HUES6 (cell line): ENCODE data around the gene SLC25A33.
"Not testable (repeated sequence)": the region's sequence is repeated elsewhere in the genome, so short reads cannot be mapped to it uniquely, and the experiment has no call there.

ENCODE experiments used
- H3K27ac ChIP-seq: 2 replicates; pipeline ENCODE4 v1.7.0; 2013; ENCODE audit warnings: low read depth, mild to moderate bottlenecking, low read length, inconsistent platforms
- H3K27me3 ChIP-seq: 2 replicates; pipeline ENCODE4 v1.6.1; 2013; ENCODE audit warnings: low read length; ENCODE audit not compliant: control insufficient read depth, insufficient read depth
- H3K36me3 ChIP-seq: 2 replicates; pipeline ENCODE4 v1.6.1; 2013; ENCODE audit warnings: low read length; ENCODE audit not compliant: control insufficient read depth, insufficient read depth
- H3K4me1 ChIP-seq: 2 replicates; pipeline ENCODE4 v1.6.1; 2013; ENCODE audit warnings: low read length; ENCODE audit not compliant: control insufficient read depth, insufficient read depth
- H3K4me3 ChIP-seq: 2 replicates; pipeline ENCODE4 v1.5.1; 2013; ENCODE audit warnings: low read depth, low read length
- H3K9ac ChIP-seq: one replicate; pipeline ENCODE4 v1.6.1; 2013; ENCODE audit warnings: mild to moderate bottlenecking, low read length
- H3K9me3 ChIP-seq: 2 replicates; pipeline ENCODE4 v1.6.1; 2013; ENCODE audit warnings: low read depth, low read length; ENCODE audit not compliant: control insufficient read depth, insufficient read depth

Gene SLC25A33

DNA sequence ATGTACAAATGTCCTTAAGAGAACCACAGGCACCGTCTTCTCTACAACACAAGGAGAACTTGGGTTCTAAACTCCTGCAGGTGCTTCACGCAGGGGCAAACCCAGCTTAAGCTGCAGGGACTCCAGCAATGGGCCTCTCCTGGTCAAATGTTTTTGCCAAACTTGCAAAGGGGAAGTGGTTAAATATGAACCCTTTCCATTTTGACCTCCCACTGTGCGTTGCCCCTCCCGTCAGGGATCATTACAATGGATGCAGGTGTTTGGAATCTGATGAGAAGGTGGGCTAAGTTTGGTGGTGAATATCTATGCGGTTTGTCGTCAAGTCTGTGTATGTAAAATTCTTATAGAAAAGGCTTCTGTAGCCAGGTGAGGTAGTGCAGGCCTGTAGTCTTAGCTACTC, 29.1 kb upstream of the SLC25A33 start:
- H3K27me3 ChIP-seq: no peaks in the 10 kb centered on the region
- no peak overlapping the region for H3K9ac ChIP-seq
- no peaks in the 10 kb centered on the region for H3K9me3 ChIP-seq
- H3K36me3 ChIP-seq: no peaks in the 10 kb centered on the region
- H3K27ac ChIP-seq: no peak overlapping the region
- H3K4me3 ChIP-seq: no peak overlapping the region
- H3K4me1 ChIP-seq: no peaks in the 10 kb centered on the region

DNA sequence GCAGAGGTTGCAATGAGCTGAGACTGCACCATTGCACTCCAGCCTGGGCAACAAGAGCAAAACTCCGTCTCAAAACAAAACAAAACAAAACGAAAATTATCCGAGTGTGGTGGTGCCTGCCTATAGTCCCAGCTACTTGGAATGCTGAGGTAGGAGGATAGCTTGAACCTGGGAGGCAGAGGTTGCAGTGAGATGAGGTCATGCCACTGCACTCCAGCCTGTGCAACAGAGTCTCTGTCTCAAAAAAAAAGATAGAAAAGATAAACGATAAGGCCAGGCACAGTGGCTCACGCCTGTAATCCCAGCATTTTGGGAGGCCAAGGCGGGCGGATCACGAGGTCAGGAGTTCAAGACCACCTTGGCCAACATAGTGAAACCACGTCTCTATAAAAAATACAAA, 23.7 kb upstream of the SLC25A33 start:
- H3K4me1 ChIP-seq, H3K27ac ChIP-seq, H3K36me3 ChIP-seq, H3K9ac ChIP-seq, H3K27me3 ChIP-seq, H3K4me3 ChIP-seq, H3K9me3 ChIP-seq: not testable (repeated sequence)

DNA sequence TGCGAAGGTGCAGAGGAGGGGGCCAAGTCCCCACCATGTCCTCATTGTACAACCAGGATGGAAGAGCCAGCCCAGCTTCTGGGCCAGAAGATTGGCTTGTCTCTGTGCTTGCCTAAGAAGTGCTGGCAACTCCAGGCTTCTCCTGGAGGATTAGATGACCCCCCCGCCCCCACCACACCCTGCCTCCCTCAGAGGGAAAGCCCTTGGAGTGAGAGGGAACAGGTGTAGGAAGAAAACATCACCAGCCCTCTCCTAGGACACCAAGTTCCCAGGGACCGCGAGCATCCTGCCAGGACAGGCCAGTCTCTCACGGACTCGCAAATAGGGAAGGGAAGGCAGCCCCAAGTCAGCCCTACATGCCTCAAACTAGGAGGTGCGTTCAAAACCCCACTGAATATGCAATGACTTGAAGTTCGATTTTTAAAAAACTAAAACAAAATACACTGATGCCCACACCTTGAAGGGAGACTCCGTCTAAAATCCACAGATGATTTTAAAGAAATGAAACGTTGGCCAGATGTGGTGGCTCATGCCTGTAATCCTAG, 20.7 kb upstream of the SLC25A33 start:
- H3K4me1 ChIP-seq: peaks cover 2% of the 10 kb centered on the region; the same call in 1 of the 2 replicates
- H3K27me3 ChIP-seq: no peaks in the 10 kb centered on the region
- H3K36me3 ChIP-seq: no peaks in the 10 kb centered on the region
- no peak overlapping the region for H3K4me3 ChIP-seq
- no peak overlapping the region for H3K27ac ChIP-seq
- no peak overlapping the region for H3K9ac ChIP-seq
- H3K9me3 ChIP-seq: no peaks in the 10 kb centered on the region

DNA sequence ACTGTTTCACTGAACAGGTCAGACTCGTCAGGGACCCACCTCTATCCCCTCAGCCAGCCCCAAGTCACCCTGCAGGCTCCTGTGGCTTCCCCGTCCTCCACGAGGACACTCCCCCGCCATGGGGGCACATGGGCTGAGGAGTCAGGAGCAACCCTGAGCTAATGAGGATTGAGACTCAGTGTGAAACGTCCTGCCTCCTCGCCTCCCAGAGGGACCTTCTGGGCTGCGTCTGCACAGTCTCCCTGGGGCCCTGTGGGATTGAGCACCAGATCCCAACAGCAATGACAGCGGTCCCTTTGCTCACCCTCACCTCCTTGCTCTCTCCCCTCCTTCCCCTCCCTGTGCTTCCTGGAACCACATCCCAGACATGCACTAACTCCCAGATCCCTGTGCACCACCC, 18.9 kb upstream of the SLC25A33 start:
- no peaks in the 10 kb centered on the region for H3K27me3 ChIP-seq
- no peaks in the 10 kb centered on the region for H3K9me3 ChIP-seq
- no peaks in the 10 kb centered on the region for H3K36me3 ChIP-seq
- no peak overlapping the region for H3K9ac ChIP-seq
- H3K4me3 ChIP-seq: no peak overlapping the region
- no peak overlapping the region for H3K27ac ChIP-seq
- H3K4me1 ChIP-seq: peaks cover 2% of the 10 kb centered on the region; the same call in 1 of the 2 replicates

DNA sequence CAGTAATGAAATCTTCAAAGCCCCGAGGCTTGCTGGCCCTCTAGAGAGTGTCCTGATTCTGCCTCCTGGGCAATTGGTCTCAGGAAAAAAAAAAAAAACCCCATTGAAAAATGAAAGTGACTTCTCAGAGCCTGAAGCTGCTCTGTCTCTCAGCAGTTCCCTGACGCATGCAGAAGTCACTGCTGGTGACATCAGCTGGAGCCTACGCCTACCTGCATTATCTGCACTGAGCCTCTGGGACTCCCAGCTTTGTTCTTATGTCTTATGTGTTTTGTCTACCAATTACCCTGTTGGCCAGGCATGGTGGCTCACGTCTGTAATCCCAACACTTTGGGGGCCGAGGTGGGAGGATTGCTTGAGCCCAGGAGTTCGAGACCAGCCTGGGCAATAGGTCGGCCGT, 10.1 kb upstream of the SLC25A33 start:
- Histone ChIP-seq H3K4me3 (no peak overlapping the region), H3K9me3 (no peaks in the 10 kb centered on the region), H3K4me1 (no peaks in the 10 kb centered on the region), H3K36me3 (no peaks in the 10 kb centered on the region), H3K27me3 (no peaks in the 10 kb centered on the region), H3K9ac (no peak overlapping the region), H3K27ac (no peak overlapping the region)

DNA sequence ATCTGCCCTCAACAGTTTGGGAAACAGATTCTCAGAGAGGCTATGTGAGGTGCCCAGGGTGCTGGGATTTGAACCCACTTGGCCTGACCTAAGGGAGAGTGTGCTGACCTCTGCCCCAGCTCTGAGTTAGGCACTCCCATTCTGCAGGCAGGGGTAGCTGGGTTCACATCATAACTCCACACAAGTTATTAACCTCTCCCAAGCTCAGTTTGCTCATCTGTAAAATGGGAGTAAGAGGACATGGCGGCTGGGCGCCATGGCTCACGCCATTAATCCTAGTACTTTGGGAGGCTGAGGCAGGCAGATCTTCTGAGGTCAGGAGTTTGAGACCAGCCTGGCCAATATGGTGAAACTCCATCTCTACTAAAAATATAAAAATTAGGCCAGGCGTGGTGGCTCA, 8.9 kb upstream of the SLC25A33 start:
- H3K27ac ChIP-seq: no peak overlapping the region
- no peaks in the 10 kb centered on the region for H3K27me3 ChIP-seq
- H3K9me3 ChIP-seq: no peaks in the 10 kb centered on the region
- no peak overlapping the region for H3K9ac ChIP-seq
- no peaks in the 10 kb centered on the region for H3K4me1 ChIP-seq
- no peak overlapping the region for H3K4me3 ChIP-seq
- no peaks in the 10 kb centered on the region for H3K36me3 ChIP-seq

DNA sequence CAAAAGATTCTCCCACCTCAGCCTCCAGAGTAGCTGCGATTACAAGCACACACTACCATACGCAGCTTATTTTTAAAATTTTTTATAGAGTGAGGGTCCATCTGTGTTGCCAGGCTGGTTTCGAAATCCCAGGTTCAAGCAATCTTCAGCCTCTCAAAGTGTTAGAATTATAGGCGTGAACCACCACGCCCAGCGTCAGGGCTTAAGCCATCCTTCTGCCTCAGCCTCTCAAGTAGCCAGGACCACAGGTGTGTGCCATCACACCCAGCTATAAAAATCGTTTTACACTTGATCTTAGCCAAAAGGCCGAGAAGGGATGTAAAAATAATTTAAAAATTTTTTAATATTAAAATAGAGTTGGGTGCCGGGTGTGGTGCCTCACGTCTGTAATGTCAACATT, 4.3 kb upstream of the SLC25A33 start:
- Histone ChIP-seq H3K36me3 (no peaks in the 10 kb centered on the region), H3K4me3 (no peak overlapping the region), H3K27me3 (no peaks in the 10 kb centered on the region), H3K4me1 (peaks cover 13% of the 10 kb centered on the region), H3K9ac (no peak overlapping the region), H3K27ac (no peak overlapping the region), H3K9me3 (no peaks in the 10 kb centered on the region)

DNA sequence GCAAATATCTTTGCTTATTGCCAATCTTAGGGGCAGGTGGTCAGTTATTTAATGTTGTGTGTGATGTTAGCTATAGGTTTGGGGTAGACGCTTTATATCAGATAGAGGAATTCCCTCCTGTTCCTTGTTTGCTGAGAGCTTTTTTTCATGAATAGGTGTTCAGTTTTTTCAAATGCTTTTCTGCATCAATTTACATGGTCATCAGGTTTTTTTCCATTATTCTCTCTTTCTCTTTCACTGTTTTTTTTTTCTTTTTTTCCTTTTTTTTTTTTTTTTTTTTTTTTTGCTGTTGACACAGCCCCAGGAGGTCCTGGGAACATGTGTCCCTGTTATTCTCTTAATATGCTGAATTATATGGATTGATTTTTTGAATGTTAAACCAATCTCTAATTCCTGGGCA, 3.0 kb upstream of the SLC25A33 start:
- H3K9me3 ChIP-seq: no peaks in the 10 kb centered on the region
- H3K27ac ChIP-seq: no peak overlapping the region
- H3K36me3 ChIP-seq: no peaks in the 10 kb centered on the region
- H3K4me1 ChIP-seq: peaks cover 18% of the 10 kb centered on the region
- H3K9ac ChIP-seq: no peak overlapping the region
- H3K4me3 ChIP-seq: no peak overlapping the region
- peaks cover 4% of the 10 kb centered on the region; the same call in 1 of the 2 replicates for H3K27me3 ChIP-seq

DNA sequence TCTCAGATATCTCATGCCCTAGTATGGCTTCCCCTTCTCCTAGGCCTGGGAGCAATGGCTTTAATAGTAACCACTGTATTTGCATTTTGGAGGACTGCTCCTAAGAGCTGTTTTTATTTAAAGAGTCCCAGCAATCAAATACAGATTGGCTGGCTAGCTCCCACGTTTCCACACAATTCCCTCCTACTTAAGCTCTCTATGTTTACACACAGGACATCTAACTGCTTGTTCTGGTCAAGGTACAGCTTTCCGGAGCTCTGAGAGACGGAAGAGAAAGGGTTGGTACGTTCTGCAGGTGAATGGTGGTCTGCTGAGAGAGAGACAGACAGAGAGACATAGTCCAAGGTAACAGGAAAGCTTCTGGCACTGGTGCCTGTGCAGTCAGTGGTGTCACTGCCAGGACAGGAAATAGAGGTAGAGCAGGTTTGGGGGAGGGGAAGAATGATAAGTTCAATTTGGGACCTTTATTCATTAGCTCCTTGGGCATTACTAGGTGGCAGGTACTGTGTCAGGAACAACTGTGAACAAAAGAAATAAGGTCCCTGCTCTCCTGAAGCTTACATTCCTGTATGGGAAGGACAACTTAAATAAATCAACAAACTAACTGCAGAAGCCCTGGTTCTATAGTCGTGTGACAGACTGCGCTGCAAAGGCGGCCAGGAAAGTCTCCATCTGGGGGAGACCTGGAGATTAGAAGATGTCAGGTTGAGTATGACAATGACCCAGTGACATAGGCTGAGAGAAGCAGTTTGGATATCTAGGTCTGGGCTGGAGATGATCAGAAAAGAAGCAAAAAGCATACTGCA, 1.2 kb upstream of the SLC25A33 start:
- H3K9ac ChIP-seq: no peak overlapping the region
- no peak overlapping the region for H3K27ac ChIP-seq
- peaks cover 18% of the 10 kb centered on the region for H3K4me1 ChIP-seq

DNA sequence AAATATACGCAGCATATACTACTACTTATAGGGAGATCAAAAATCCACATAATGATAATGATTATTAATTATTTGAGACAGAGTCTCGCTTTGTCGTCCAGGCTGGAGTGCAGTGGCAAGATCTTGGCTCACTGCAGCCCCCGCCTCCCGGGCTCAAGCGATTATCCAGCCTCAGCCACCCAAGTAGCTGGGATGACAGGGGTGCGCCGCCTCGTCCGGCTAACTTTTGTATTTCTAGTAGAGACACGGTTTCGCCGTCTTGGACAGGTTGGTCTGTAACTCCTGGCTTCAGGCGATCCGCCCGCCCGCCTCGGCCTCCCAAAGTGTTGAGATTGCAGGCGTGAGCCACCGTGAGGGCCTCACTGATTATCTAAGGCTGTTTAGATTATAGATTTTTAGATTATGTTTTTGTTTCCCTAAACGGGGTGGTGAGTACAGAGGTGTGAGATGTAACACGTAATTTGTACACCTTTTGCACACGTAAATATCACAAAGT, 548 bp upstream of the SLC25A33 start:
- peaks cover 18% of the 10 kb centered on the region for H3K4me1 ChIP-seq
- H3K9ac ChIP-seq: no peak overlapping the region
- H3K9me3 ChIP-seq: no peaks in the 10 kb centered on the region
- no peaks in the 10 kb centered on the region; the same call in 1 of the 2 replicates for H3K36me3 ChIP-seq
- peaks cover 4% of the 10 kb centered on the region; the same call in 1 of the 2 replicates for H3K27me3 ChIP-seq
- no peak overlapping the region for H3K27ac ChIP-seq
- H3K4me3 ChIP-seq: peak overlapping the region; percentile 13; the same call in 1 of the 2 replicates

More for the DNA sequence above, 1.2 kb upstream of the SLC25A33 start:
- no peak overlapping the region for H3K4me3 ChIP-seq
- H3K27me3 ChIP-seq: peaks cover 4% of the 10 kb centered on the region; the same call in 1 of the 2 replicates
- H3K9me3 ChIP-seq: no peaks in the 10 kb centered on the region
- H3K36me3 ChIP-seq: no peaks in the 10 kb centered on the region; the same call in 1 of the 2 replicates

DNA sequence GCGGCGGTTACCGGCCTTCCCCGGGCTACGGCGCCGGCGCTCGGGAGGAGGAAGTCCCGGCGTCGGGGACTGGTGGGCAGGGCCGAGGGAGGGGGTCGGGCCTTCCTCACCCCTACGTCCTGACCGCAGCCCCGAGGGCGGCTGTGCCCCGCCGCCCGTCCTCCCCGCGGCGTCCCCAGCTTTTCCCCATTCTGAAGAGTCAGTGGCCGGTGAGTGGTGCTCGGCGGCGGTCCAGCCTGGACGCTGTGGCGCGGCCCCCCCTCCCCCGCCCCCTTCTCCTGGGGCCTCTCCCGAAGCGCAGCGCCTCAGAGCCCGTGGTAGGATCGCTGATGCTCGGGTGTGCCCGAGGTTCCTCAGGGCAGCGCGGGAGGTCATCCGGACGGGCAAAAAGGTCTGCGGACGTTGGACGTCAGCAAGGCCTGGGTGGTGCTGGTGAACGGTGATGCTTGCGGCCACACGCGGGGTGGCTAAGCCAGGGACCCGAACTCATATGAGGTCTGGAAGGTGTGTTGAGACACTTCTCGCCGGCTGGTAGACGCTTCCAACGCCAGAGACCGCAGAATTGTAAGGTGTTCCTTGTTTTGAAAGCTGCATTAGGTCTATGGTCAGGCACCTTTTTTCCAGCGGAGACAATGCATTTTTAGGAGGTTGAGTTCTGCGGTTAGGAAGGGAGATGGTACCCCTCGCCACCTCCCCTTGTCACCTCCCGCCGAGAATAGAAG, 725 bp downstream of the SLC25A33 start:
- Histone ChIP-seq H3K4me1 (peaks cover 18% of the 10 kb centered on the region), H3K4me3 (peak overlapping the region; percentile 98), H3K36me3 (no peaks in the 10 kb centered on the region; the same call in 1 of the 2 replicates), H3K27me3 (peaks cover 4% of the 10 kb centered on the region; the same call in 1 of the 2 replicates), H3K9ac (peak overlapping the region; percentile 83), H3K9me3 (no peaks in the 10 kb centered on the region), H3K27ac (peak overlapping the region; percentile 65; the same call in 1 of the 2 replicates)
